Fibroblast of lung (primary cell): ENCODE data around the gene ATP8A1.

Experiments
- CTCF ChIP-seq, 2 donors: IDR thresholded peaks in 1 of 2; conservative IDR thresholded peaks in 1 of 2; 1 replicate in 1 of 2; 2 replicates in 1 of 2; pipeline ENCODE4 v1.5.1; 2011 to 2012; ENCODE audit warnings: low read length in 2 of 2, control low read depth in 1 of 2, inconsistent platforms in 1 of 2, low read depth in 1 of 2, mild to moderate bottlenecking in 1 of 2
- EZH2 ChIP-seq: IDR thresholded peaks from 2 replicates; pipeline ENCODE4 v1.5.1; 2012; ENCODE audit warnings: low read length, control low read depth, mild to moderate bottlenecking; ENCODE audit errors: missing control alignments

- TF ChIP-seq CTCF (conservative IDR thresholded peaks at IDR 0.05 in 1 of 2, IDR thresholded peaks at IDR 0.05 in 1 of 2; ENCODE audit: low read depth in 1 of 2, low read length in 2 of 2) (no peak), EZH2 (no peak)
These were observed 31.6 kb downstream of the ATP8A1 start for GRCh38 chr4:42625329-42625728.
